ENCODE results near the gene FLRT2. TPM values are rescaled to one million over a fixed set of nuclear protein-coding genes. Genes with fewer than 3 reads are reported as not detected.

FLRT2 gene
- total and polyA plus RNA-seq, 12 donors, result 3.3 to 112 (median 17.4) TPM

DNA sequence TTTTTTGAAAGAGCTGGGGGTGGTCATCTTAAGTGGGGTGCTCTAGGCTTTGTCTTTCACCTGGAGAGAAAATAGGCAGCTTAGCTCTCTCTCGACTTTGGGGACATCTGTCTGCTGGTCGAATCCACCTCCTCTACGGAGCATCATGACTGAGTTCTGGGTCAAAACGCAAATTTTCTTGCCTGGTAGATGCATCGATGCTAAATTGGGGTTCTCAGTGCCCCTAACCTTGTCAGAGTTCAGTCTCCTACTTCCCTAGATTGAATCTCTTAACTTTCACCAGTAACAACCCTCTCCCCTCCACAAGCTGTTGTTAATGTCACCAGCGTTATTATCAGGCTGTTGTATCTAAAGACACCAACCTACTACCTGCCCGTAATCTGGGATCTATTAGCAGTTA is 682 bp downstream of the FLRT2 start:
- no peaks in the 10 kb centered on the region for H3K9me3 ChIP-seq (replicated peaks in 1 of 3)
- no peaks in the 10 kb centered on the region for H3K36me3 ChIP-seq (replicated peaks in 1 of 2)
- DNase-seq, result no peak
- peaks cover 24% of the 10 kb centered on the region for H3K27me3 ChIP-seq
- 1 to 2% (median 2%) methylated on average over 7 of the region's 7 CpGs for WGBS, 4 donors
- peak overlapping the region in 2 of 4 donors; percentile 28 to 65 for H3K4me3 ChIP-seq
- TF ChIP-seq POLR2A (IDR thresholded peaks at IDR 0.05), result no peak
- TF ChIP-seq, protein P1, sequence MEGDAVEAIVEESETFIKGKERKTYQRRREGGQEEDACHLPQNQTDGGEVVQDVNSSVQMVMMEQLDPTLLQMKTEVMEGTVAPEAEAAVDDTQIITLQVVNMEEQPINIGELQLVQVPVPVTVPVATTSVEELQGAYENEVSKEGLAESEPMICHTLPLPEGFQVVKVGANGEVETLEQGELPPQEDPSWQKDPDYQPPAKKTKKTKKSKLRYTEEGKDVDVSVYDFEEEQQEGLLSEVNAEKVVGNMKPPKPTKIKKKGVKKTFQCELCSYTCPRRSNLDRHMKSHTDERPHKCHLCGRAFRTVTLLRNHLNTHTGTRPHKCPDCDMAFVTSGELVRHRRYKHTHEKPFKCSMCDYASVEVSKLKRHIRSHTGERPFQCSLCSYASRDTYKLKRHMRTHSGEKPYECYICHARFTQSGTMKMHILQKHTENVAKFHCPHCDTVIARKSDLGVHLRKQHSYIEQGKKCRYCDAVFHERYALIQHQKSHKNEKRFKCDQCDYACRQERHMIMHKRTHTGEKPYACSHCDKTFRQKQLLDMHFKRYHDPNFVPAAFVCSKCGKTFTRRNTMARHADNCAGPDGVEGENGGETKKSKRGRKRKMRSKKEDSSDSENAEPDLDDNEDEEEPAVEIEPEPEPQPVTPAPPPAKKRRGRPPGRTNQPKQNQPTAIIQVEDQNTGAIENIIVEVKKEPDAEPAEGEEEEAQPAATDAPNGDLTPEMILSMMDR (IDR thresholded peaks at IDR 0.05), result no peak
- peak overlapping the region in 3 of 5 donors; percentile 36 to 83 (median 70) for H3K27ac ChIP-seq
- intact Hi-C loops (cut with DNase I), result loop anchor here in 1 of 2 donors (10.0 kb wide), 1 partner anchor 336 kb away; no protein-coding TSS in a partner anchor
- peaks cover 0 to 36% of the 10 kb centered on the region in 2 donors for H3K4me1 ChIP-seq (replicated peaks in 1 of 2)

DNA sequence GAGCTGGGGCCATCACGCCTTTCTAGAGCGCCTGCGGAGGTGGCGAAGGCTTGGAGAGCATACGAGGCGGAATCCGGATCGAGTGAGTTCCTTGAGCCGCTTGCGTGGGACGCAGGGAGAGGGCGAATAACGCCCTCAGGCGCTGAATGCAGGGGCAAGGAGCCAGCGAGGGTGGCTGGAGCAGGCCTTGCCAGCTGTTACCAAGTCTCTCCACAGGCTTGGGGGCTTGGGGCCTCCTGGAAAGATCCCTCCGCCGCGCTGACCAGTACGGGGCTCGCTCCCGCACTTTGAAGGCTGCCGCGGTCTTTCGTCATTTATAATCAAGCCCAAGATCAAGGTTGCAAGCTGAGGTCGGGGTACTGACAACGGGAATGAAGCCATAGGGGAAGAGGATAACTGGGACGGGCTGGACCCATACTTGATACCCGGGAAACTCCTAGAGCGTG is 1.2 kb downstream of the FLRT2 start:
- DNase-seq, result peak; percentile 30 to 56 (median 47)
- peaks cover 24% of the 10 kb centered on the region for H3K27me3 ChIP-seq
- 0 to 3% (median 1%) methylated on average over 4 to 29 of the region's 29 CpGs for WGBS, 4 donors
- H3K4me1 ChIP-seq (replicated peaks in 1 of 2), result peaks cover 0 to 36% of the 10 kb centered on the region in 2 donors
- H3K4me3 ChIP-seq, result peak overlapping the region in 2 of 4 donors; percentile 20 to 65
- peak overlapping the region in 3 of 5 donors; percentile 36 to 83 (median 70) for H3K27ac ChIP-seq
- H3K9me3 ChIP-seq (replicated peaks in 1 of 3), result no peaks in the 10 kb centered on the region
- intact Hi-C loops (cut with DNase I), result loop anchor here in 1 of 2 donors (10.0 kb wide), 1 partner anchor 336 kb away; no protein-coding TSS in a partner anchor
- TF ChIP-seq, protein P1 (IDR thresholded peaks at IDR 0.05), result no peak
- peak in 1 of 2 donors; percentile 17 for TF ChIP-seq POLR2A (IDR thresholded peaks at IDR 0.05)
- no peaks in the 10 kb centered on the region for H3K36me3 ChIP-seq (replicated peaks in 1 of 2)

GRCh38 chr14:85531587-85532373 is 1.8 kb downstream of the FLRT2 start:
- Histone ChIP-seq H3K9me3 (replicated peaks in 1 of 3) (no peaks in the 10 kb centered on the region), H3K27ac (peak overlapping the region in 3 of 5 donors; percentile 36 to 83 (median 70)), H3K4me3 (peak overlapping the region in 2 of 4 donors; percentile 20 to 65), H3K36me3 (replicated peaks in 1 of 2) (no peaks in the 10 kb centered on the region), H3K27me3 (peaks cover 24% of the 10 kb centered on the region), H3K4me1 (replicated peaks in 1 of 2) (peaks cover 0 to 36% of the 10 kb centered on the region in 2 donors)
- DNase-seq, result peak; percentile 41 to 70 (median 63)
- 0 to 2% (median 1%) methylated on average over 8 to 61 of the region's 61 CpGs for WGBS, 4 donors
- intact Hi-C loops (cut with DNase I), result loop anchor here in 1 of 2 donors (10.0 kb wide), 1 partner anchor 337 kb away; no protein-coding TSS in a partner anchor
- TF ChIP-seq, protein P1 (IDR thresholded peaks at IDR 0.05), result peak in 3 of 6 experiments; percentile 14 to 29 (median 16)
- TF ChIP-seq POLR2A (IDR thresholded peaks at IDR 0.05), result peak in 1 of 2 donors; percentile 30

DNA sequence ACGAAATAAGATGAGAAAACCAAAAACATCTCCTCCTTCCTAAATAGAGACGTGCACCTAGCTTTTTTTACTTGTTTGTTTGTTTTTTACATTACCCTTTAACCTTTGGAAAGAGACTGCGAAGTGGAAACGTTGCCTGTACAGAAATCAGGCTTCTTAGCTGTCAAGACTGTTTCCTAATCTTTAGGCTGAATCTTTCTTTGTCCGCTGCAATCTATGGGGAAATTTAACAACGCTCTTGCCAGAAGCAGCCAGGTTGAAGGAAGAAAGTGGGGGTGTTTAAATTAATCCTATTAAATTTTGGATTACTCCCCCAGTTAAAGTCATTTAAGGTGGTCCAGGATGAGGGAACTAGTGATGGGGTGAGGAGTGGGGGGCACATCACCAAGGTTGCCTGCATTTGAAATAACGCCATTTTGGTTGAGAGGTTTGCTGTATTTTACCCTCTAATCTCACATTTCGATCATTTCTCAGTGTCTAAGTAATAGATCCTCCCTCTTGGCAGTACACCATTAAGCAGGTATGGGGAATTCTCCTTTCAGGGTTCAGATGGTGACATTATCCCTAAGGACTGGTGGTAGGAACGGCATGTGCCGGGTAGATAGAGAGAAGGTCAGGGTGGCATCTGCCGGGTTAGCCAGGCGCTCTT is 2.6 kb downstream of the FLRT2 start:
- Histone ChIP-seq H3K27me3 (peaks cover 24% of the 10 kb centered on the region), H3K4me3 (peak overlapping the region in 1 of 4 donors; percentile 65), H3K9me3 (replicated peaks in 1 of 3) (no peaks in the 10 kb centered on the region), H3K4me1 (replicated peaks in 1 of 2) (peaks cover 0 to 36% of the 10 kb centered on the region in 2 donors), H3K36me3 (replicated peaks in 1 of 2) (no peaks in the 10 kb centered on the region), H3K27ac (peak overlapping the region in 2 of 5 donors; percentile 70 to 83)
- TF ChIP-seq POLR2A (IDR thresholded peaks at IDR 0.05), result no peak
- TF ChIP-seq, protein P1 (IDR thresholded peaks at IDR 0.05), result no peak
- WGBS, 4 donors, result 1 to 2% (median 2%) methylated on average over 12 of the region's 12 CpGs
- intact Hi-C loops (cut with DNase I), result loop anchor here in 1 of 2 donors (10.0 kb wide), 1 partner anchor 338 kb away; no protein-coding TSS in a partner anchor
- no peak for DNase-seq

Measured in adrenal gland (tissue), 12 donors.